Psoas muscle (tissue), 8 donors: ENCODE data around the gene SLC25A51. TPM values are rescaled to one million over a fixed set of nuclear protein-coding genes. Genes with fewer than 3 reads are reported as not detected.

Experiments used
- ATAC-seq, 4 donors: fragments of 200-7000 bp; cut with Tn5 transposase; one replicate each; pipeline ENCODE4 v1.9.1; 2020; ENCODE audit warnings: moderate library complexity in 3 of 4, mild to moderate bottlenecking in 2 of 4
- DNase-seq, 2 donors: peaks; one replicate each; pipeline ENCODE4 v3.0.0-alpha.2; 2020
- H3K27ac ChIP-seq: fragments of 200-600 bp; one replicate; pipeline ENCODE4 v1.8.0; 2022
- H3K27me3 ChIP-seq, 3 donors: fragments of 200-600 bp in 1 of 3; one replicate each; pipeline versions ENCODE4 v1.6.1 to v1.8.0; 2013 to 2022; ENCODE audit warnings: low read length in 2 of 3, mild to moderate bottlenecking in 2 of 3, moderate library complexity in 1 of 3; ENCODE audit not compliant: insufficient read depth in 3 of 3
- H3K36me3 ChIP-seq, 2 donors: fragments of 200-600 bp in 1 of 2; one replicate each; pipeline versions ENCODE4 v1.6.1 to v1.8.0; 2013 to 2022; ENCODE audit warnings: low read depth in 1 of 2, mild to moderate bottlenecking in 1 of 2, moderate library complexity in 1 of 2; ENCODE audit not compliant: insufficient read depth in 1 of 2
- H3K4me1 ChIP-seq: fragments of 200-600 bp; one replicate; pipeline ENCODE4 v1.8.0; 2022
- H3K4me3 ChIP-seq: fragments of 200-600 bp; one replicate; pipeline ENCODE4 v1.8.0; 2022; ENCODE audit warnings: mild to moderate bottlenecking
- H3K9me3 ChIP-seq: fragments of 200-600 bp; one replicate; pipeline ENCODE4 v1.8.0; 2022
- WGBS, 3 donors: extraction: QIAGEN DNeasy Blood & Tissue Kit; methylation state at CpG; one replicate each; pipeline versions ENCODE4 v1.1.6 to v1.1.7; 2013; 5-methylcytosine and 5-hydroxymethylcytosine counted together
- intact Hi-C, 2 donors: fragments of 100-400 bp; cut with DNase I; formaldehyde crosslinking; loops; one replicate each; pipeline versions ENCODE4 v1.11.0 to v1.14.2; 2022
- polyA plus RNA-seq, 3 donors: library from polyadenylated mRNA; stranded (reverse); fragments of 200-250 nt; gene quantifications; one replicate each; pipeline ENCODE4 v1.2.3, GENCODE V29; 2013
- total RNA-seq, 4 donors: library from RNA; stranded (reverse); fragmentation: NEBNext Ultra II Directional in 2 of 4; extraction: Animal tissue kit (Norgen Biotek cat#: 25700) in 2 of 4; gene quantifications; one replicate each; pipeline versions ENCODE4 v1.2.1 to v1.2.4, GENCODE V29; 2021 to 2023
- TF ChIP-seq, protein P1 (sequence below): fragments of 200-600 bp; IDR thresholded peaks from one replicate; pipeline ENCODE4 v1.8.0; 2022; ENCODE audit warnings: antibody characterized with exemption
- donor health status: healthy with polysubstance abuse.
- donor health status: DM: no; HTN: no; CAD: no; lungs with moderate emphysema.
- donor health status: Bipolar disorder and iron deficiency.
- donor health status: healthy.
- donor health status: DM: yes; HTN: yes; CAD: no.
- donor health status: DM: no; HTN: no; CAD: no.
- donor health status: DM: no; HTN: no; CAD: no.
- donor health status: DM: yes; HTN: yes; CAD: no.

SLC25A51 gene
- total and polyA plus RNA-seq, 7 donors, result 8.4 to 25.3 (median 18.4) TPM

- 90 to 97% (median 97%) methylated on average over 7 of the region's 7 CpGs for WGBS, 3 donors
- ATAC-seq, result no peak
- intact Hi-C loops, result no loop called here
These were observed 43.0 kb upstream of the SLC25A51 start for GRCh38 chr9:37946971-37947370.

DNA sequence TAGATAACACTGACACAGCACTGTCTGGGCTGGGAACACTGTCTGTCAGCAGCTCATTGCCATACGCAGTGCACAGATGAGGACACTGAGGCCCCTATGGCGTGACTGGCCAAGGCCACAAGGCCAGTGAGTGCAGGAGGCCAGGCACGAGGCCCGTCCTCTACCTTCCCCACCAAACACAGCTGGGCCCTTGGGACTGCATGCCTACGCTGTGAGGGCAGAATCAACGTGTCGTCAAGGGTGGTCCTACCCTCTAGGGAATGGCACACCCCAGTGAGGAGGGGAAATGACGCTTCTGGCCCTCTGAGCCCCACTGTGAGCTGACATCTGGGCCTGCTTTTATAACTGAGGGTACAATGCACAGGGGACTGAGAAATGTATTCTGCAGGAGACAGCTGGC is 42.1 kb upstream of the SLC25A51 start:
- Histone ChIP-seq H3K36me3 (peaks cover 3 to 39% of the 10 kb centered on the region in 2 donors), H3K27me3 (no peaks in the 10 kb centered on the region), H3K4me1 (no peaks in the 10 kb centered on the region), H3K4me3 (no peak overlapping the region), H3K9me3 (no peaks in the 10 kb centered on the region), H3K27ac (no peak overlapping the region)
- DNase-seq (peak in 1 of 2 donors; percentile 37), ATAC-seq (no peak)
- 92 to 93% (median 93%) methylated on average over 8 of the region's 8 CpGs for WGBS, 3 donors
- intact Hi-C loops, result no loop called here
- TF ChIP-seq, protein P1, sequence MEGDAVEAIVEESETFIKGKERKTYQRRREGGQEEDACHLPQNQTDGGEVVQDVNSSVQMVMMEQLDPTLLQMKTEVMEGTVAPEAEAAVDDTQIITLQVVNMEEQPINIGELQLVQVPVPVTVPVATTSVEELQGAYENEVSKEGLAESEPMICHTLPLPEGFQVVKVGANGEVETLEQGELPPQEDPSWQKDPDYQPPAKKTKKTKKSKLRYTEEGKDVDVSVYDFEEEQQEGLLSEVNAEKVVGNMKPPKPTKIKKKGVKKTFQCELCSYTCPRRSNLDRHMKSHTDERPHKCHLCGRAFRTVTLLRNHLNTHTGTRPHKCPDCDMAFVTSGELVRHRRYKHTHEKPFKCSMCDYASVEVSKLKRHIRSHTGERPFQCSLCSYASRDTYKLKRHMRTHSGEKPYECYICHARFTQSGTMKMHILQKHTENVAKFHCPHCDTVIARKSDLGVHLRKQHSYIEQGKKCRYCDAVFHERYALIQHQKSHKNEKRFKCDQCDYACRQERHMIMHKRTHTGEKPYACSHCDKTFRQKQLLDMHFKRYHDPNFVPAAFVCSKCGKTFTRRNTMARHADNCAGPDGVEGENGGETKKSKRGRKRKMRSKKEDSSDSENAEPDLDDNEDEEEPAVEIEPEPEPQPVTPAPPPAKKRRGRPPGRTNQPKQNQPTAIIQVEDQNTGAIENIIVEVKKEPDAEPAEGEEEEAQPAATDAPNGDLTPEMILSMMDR, result no peak

More at GRCh38 chr9:37946971-37947370, 43.0 kb upstream of the SLC25A51 start:
- Histone ChIP-seq H3K4me3 (no peak overlapping the region), H3K27me3 (no peaks in the 10 kb centered on the region), H3K36me3 (peaks cover 3 to 39% of the 10 kb centered on the region in 2 donors), H3K27ac (no peak overlapping the region), H3K4me1 (no peaks in the 10 kb centered on the region), H3K9me3 (no peaks in the 10 kb centered on the region)
- TF ChIP-seq, protein P1, result no peak
- DNase-seq, result no peak

- Histone ChIP-seq H3K4me3 (no peak overlapping the region), H3K9me3 (no peaks in the 10 kb centered on the region), H3K27ac (no peak overlapping the region), H3K36me3 (peaks cover 3 to 32% of the 10 kb centered on the region in 2 donors), H3K27me3 (no peaks in the 10 kb centered on the region), H3K4me1 (no peaks in the 10 kb centered on the region)
- TF ChIP-seq, protein P1, result no peak
- WGBS, 3 donors, result 76 to 89% (median 87%) methylated on average over 9 of the region's 9 CpGs
- intact Hi-C loops, result no loop called here
- DNase-seq, result peak in 1 of 2 donors; percentile 39
- ATAC-seq, result no peak
These were observed 40.9 kb upstream of the SLC25A51 start for GRCh38 chr9:37944671-37945481.

DNA sequence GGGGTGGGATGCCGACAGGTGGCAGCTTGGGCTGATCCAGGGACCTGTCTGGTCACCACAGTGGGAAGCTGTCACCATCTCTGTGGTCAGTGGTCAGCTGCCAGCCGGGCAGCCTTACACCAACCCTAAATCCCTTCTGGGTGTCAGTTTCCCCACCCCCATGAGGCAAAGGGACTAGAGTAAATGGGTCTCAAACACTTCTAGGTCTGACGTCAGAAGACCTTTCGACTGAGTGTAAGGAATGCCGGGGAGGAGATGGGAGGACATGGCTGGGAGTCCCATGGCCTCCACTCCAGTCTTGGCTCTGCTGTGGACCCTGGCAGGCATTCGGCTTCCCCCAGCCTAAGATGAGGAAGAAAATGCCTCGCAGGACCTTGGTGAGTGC is 40.3 kb upstream of the SLC25A51 start:
- ATAC-seq (peak in 2 of 4 donors; percentile 28 to 60), DNase-seq (peak in 1 of 2 donors; percentile 19)
- no peak overlapping the region for H3K27ac ChIP-seq
- intact Hi-C loops, result no loop called here
- peaks cover 3 to 32% of the 10 kb centered on the region in 2 donors for H3K36me3 ChIP-seq
- 77 to 79% (median 79%) methylated on average over 7 of the region's 7 CpGs for WGBS, 3 donors
- H3K4me1 ChIP-seq, result peaks cover 3% of the 10 kb centered on the region
- TF ChIP-seq, protein P1, result no peak
- no peak overlapping the region for H3K4me3 ChIP-seq
- H3K9me3 ChIP-seq, result no peaks in the 10 kb centered on the region
- no peaks in the 10 kb centered on the region for H3K27me3 ChIP-seq
